WTC11 (cell line): Measurements from ENCODE around the gene OVOL3.

Experiments
- ARID4B ChIP-seq: sonication (generic); formaldehyde crosslinking; IDR thresholded peaks from 2 replicates; pipeline ENCODE4 v1.8.0; 2023; ENCODE audit warnings: missing genetic modification reagents, mild to moderate bottlenecking, borderline replicate concordance
- CTCF ChIP-seq: fragments of 200-600 bp; IDR thresholded peaks from 2 replicates; pipeline ENCODE4 v1.8.0; 2022; ENCODE audit warnings: antibody characterized with exemption
- E2F4 ChIP-seq: sonication (generic); formaldehyde crosslinking; IDR thresholded peaks from 2 replicates; pipeline ENCODE4 v1.8.1; 2022; ENCODE audit warnings: low read depth, mild to moderate bottlenecking, moderate library complexity, missing genetic modification reagents, borderline replicate concordance
- FOXJ3 ChIP-seq: sonication (generic); formaldehyde crosslinking; IDR thresholded peaks from 2 replicates; pipeline ENCODE4 v1.9.0; 2021; ENCODE audit warnings: missing genetic modification reagents, mild to moderate bottlenecking, borderline replicate concordance
- IRF1 ChIP-seq: sonication (generic); formaldehyde crosslinking; IDR thresholded peaks from 2 replicates; pipeline ENCODE4 v1.8.0; 2023; ENCODE audit warnings: missing genetic modification reagents
- IRF2 ChIP-seq: sonication (generic); formaldehyde crosslinking; IDR thresholded peaks from 2 replicates; pipeline ENCODE4 v1.8.0; 2022; ENCODE audit warnings: low read depth, missing genetic modification reagents, borderline replicate concordance
- MAX ChIP-seq: sonication (generic); formaldehyde crosslinking; IDR thresholded peaks from 2 replicates; pipeline ENCODE4 v1.8.0; 2022; ENCODE audit warnings: mild to moderate bottlenecking, missing genetic modification reagents
- PREB ChIP-seq: sonication (generic); formaldehyde crosslinking; IDR thresholded peaks from 2 replicates; pipeline ENCODE4 v1.8.1; 2022; ENCODE audit warnings: mild to moderate bottlenecking, missing genetic modification reagents, moderate library complexity, borderline replicate concordance
- RELA ChIP-seq: sonication (generic); formaldehyde crosslinking; IDR thresholded peaks from 2 replicates; pipeline ENCODE4 v1.8.1; 2022; ENCODE audit warnings: missing genetic modification reagents, mild to moderate bottlenecking, borderline replicate concordance
- SMAD4 ChIP-seq: sonication (generic); formaldehyde crosslinking; IDR thresholded peaks from 2 replicates; pipeline ENCODE4 v1.8.0; 2022; ENCODE audit warnings: mild to moderate bottlenecking, missing genetic modification reagents
- ZNF138 ChIP-seq: sonication (generic); formaldehyde crosslinking; conservative IDR thresholded peaks from 2 replicates; pipeline ENCODE4 v1.8.1; 2022; ENCODE audit warnings: mild to moderate bottlenecking, moderate library complexity, missing genetic modification reagents
- ZNF425 ChIP-seq: fragments of 250-450 bp; sonication (Bioruptor Pico); conservative IDR thresholded peaks from 2 replicates; pipeline ENCODE4 v1.9.0; 2021; ENCODE audit warnings: mild to moderate bottlenecking
- ZNF512 ChIP-seq: sonication (generic); formaldehyde crosslinking; IDR thresholded peaks from 2 replicates; pipeline ENCODE4 v1.8.1; 2022; ENCODE audit warnings: missing genetic modification reagents, borderline replicate concordance
- ZSCAN18 ChIP-seq: fragments of 250-450 bp; sonication (Bioruptor Pico); IDR thresholded peaks from 2 replicates; pipeline ENCODE4 v2.1.2; 2022; ENCODE audit warnings: mild to moderate bottlenecking, moderate library complexity

GRCh38 chr19:36112678-36113077 is 1.7 kb downstream of the OVOL3 start:
- TF ChIP-seq ZNF138 (CRISPR knock-in tag) (no peak), MAX (CRISPR knock-in tag) (no peak), ZSCAN18 (CRISPR knock-in tag) (no peak), ZNF425 (no peak), SMAD4 (CRISPR knock-in tag) (no peak), CTCF (no peak), IRF1 (no peak), ARID4B (CRISPR knock-in tag) (no peak), RELA (CRISPR knock-in tag) (no peak), E2F4 (no peak), IRF2 (no peak), FOXJ3 (no peak), ZNF512 (CRISPR knock-in tag) (no peak), PREB (CRISPR knock-in tag) (no peak)
